HFFc6 (cell line): Measurements from ENCODE around the gene GJD3. TPM values are rescaled to one million over a fixed set of nuclear protein-coding genes. Genes with fewer than 3 reads are reported as not detected.
A peak's percentile ranks its signal among the peaks of the same experiment; 100 is the strongest.
"Not testable (repeated sequence)": the region's sequence is repeated elsewhere in the genome, so short reads cannot be mapped to it uniquely, and the experiment has no call there.

Experiments used
- DNase-seq: peaks from one replicate; pipeline ENCODE4 v3.0.0-alpha.2; 2018
- H3K27ac Mint-ChIP-seq: 2 replicates; pipeline ENCODE4 v1.8.0; 2020; ENCODE audit warnings: mild to moderate bottlenecking, mixed read lengths
- H3K27me3 Mint-ChIP-seq: 2 replicates; pipeline ENCODE4 v1.8.0; 2021; ENCODE audit warnings: mild to moderate bottlenecking, moderate library complexity, mixed read lengths; ENCODE audit not compliant: insufficient read depth
- H3K36me3 Mint-ChIP-seq: 2 replicates; pipeline ENCODE4 v1.8.0; 2021; ENCODE audit warnings: low read depth, mixed read lengths
- H3K4me1 Mint-ChIP-seq: 2 replicates; pipeline ENCODE4 v1.8.0; 2020; ENCODE audit warnings: low read depth, mixed read lengths
- H3K4me3 Mint-ChIP-seq: 2 replicates; pipeline ENCODE4 v1.8.0; 2020; ENCODE audit warnings: mild to moderate bottlenecking, moderate library complexity, mixed read lengths
- H3K9me3 Mint-ChIP-seq: 2 replicates; pipeline ENCODE4 v1.8.0; 2020; ENCODE audit warnings: mild to moderate bottlenecking, mixed read lengths
- total RNA-seq, 6 experiments: library from RNA; stranded (reverse); fragmentation: NEBNext Ultra II Directional; extraction: Animal tissue kit (Norgen Biotek cat#: 25700); gene quantifications; 2 replicates in 1 of 6; 3 replicates in 5 of 6; pipeline ENCODE4 v1.2.3, GENCODE V29; 2021
- TF ChIP-seq, protein P1 (sequence below): fragments of 200-600 bp; sonication (generic); IDR thresholded peaks from 2 replicates; pipeline ENCODE4 v1.5.0; 2021; ENCODE audit warnings: antibody characterized with exemption, mild to moderate bottlenecking

The GJD3 gene
- total RNA-seq, 6 experiments from 2014 or later: 0.36 to 1.4 (median 0.81) TPM

DNA sequence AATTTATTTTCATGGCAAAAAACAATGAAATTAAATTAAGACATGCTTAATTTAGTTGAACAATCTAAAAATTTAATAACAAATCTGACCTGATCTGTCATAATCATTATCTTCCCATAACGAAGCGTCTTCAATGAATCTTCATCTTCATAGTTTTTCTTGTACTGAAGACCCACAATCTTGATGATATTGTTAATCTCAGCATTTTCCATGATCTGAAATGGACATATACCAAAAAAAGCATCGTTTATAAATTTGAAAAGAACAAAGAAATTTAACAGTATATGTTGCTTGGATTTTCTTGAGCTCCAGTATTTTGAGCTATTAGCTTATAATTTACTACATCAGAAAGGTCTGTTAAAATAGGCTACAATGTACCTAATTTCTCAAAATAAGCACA lies 42.9 kb upstream of the GJD3 start:
- no peak overlapping the region for H3K27ac Mint-ChIP-seq
- no peaks in the 10 kb centered on the region for H3K9me3 Mint-ChIP-seq
- peaks cover 12% of the 10 kb centered on the region; the same call in 1 of the 2 replicates for H3K36me3 Mint-ChIP-seq
- H3K4me3 Mint-ChIP-seq: no peak overlapping the region
- peaks cover 6% of the 10 kb centered on the region for H3K4me1 Mint-ChIP-seq
- DNase-seq: no peak
- H3K27me3 Mint-ChIP-seq: peaks cover 1% of the 10 kb centered on the region; the same call in 1 of the 2 replicates
- TF ChIP-seq, protein P1, sequence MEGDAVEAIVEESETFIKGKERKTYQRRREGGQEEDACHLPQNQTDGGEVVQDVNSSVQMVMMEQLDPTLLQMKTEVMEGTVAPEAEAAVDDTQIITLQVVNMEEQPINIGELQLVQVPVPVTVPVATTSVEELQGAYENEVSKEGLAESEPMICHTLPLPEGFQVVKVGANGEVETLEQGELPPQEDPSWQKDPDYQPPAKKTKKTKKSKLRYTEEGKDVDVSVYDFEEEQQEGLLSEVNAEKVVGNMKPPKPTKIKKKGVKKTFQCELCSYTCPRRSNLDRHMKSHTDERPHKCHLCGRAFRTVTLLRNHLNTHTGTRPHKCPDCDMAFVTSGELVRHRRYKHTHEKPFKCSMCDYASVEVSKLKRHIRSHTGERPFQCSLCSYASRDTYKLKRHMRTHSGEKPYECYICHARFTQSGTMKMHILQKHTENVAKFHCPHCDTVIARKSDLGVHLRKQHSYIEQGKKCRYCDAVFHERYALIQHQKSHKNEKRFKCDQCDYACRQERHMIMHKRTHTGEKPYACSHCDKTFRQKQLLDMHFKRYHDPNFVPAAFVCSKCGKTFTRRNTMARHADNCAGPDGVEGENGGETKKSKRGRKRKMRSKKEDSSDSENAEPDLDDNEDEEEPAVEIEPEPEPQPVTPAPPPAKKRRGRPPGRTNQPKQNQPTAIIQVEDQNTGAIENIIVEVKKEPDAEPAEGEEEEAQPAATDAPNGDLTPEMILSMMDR: no peak

GRCh38 chr17:40404003-40404402 lies 39.5 kb upstream of the GJD3 start:
- DNase-seq: no peak
- Mint-ChIP-seq H3K36me3 (peaks cover 31% of the 10 kb centered on the region; the same call in 1 of the 2 replicates), H3K9me3 (no peaks in the 10 kb centered on the region), H3K4me3 (no peak overlapping the region), H3K27me3 (no peaks in the 10 kb centered on the region), H3K27ac (peak overlapping the region; percentile 32; the same call in 1 of the 2 replicates), H3K4me1 (peaks cover 5% of the 10 kb centered on the region; the same call in 1 of the 2 replicates)
- TF ChIP-seq, protein P1: no peak

DNA sequence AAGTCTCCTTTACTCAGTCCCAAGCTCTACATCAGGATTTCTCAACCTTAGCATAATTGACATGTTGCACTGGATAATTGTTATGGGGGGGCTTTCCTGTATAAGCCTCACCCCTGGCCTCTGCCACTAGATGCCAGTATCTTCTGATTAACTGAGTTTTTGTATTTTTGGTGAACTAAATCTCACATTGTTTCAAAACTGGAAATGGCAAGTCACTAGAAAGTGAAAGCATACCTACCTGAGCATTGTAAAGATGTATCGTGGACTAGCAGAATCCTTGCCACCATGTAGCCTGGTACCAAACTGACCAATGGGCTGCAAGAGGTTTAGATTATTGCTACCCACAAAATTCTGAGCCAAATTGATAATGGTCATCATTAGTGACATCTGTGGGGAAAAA lies 38.1 kb upstream of the GJD3 start:
- TF ChIP-seq, protein P1: peak; percentile 8; the same call in 1 of the 2 replicates

DNA sequence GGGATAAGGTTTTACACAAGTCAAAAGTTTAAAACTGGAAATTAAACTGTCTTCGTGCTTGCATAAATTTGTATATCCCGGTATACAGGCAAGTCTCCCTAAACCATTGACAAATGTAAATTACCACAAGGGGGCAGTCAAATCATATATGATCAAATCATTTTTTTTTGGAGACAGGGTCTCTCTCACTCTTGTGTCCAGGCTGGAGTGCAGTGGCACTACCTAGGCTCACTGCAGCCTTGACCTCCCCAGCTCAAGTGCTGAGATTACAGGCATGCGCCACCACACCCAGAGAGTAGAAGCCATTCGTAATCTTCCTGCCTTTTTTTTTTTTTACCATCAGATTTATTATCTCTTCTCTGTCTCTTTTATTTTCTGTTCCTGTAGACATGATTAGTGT lies 34.6 kb upstream of the GJD3 start:
- DNase-seq: peak; percentile 29
- peaks cover 5% of the 10 kb centered on the region; the same call in 1 of the 2 replicates for H3K4me1 Mint-ChIP-seq
- H3K27me3 Mint-ChIP-seq: no peaks in the 10 kb centered on the region
- H3K27ac Mint-ChIP-seq: peak overlapping the region; percentile 18; the same call in 1 of the 2 replicates
- no peak overlapping the region for H3K4me3 Mint-ChIP-seq
- TF ChIP-seq, protein P1: peak; percentile 84
- no peaks in the 10 kb centered on the region for H3K9me3 Mint-ChIP-seq
- peaks cover 26% of the 10 kb centered on the region; the same call in 1 of the 2 replicates for H3K36me3 Mint-ChIP-seq

More for the DNA sequence above, 38.1 kb upstream of the GJD3 start:
- peak overlapping the region; percentile 36; the same call in 1 of the 2 replicates for H3K27ac Mint-ChIP-seq
- H3K9me3 Mint-ChIP-seq: no peaks in the 10 kb centered on the region
- peaks cover 31% of the 10 kb centered on the region; the same call in 1 of the 2 replicates for H3K36me3 Mint-ChIP-seq
- H3K27me3 Mint-ChIP-seq: no peaks in the 10 kb centered on the region
- H3K4me3 Mint-ChIP-seq: no peak overlapping the region
- peaks cover 5% of the 10 kb centered on the region; the same call in 1 of the 2 replicates for H3K4me1 Mint-ChIP-seq
- DNase-seq: no peak

DNA sequence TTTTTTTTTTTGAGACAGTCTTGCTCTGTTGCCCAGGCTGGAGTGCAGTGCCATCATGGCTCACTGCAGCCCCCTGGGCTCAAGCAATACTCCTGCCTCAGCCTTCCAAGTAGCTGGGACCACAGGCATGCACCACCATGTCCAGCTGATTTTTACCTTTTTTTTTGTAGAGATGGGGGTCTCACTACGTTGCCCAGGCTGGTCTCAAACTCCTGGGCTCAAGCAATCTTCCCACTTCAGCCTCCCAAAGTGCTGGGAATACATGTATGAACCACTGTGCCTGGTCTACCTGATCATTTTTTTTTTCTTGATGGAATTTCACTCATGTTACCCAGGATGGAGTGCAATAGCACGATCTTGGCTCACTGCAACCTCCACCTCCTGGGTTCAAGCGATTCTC lies 22.0 kb upstream of the GJD3 start:
- H3K36me3 Mint-ChIP-seq, H3K27ac Mint-ChIP-seq, DNase-seq, H3K4me1 Mint-ChIP-seq, H3K27me3 Mint-ChIP-seq, H3K4me3 Mint-ChIP-seq, H3K9me3 Mint-ChIP-seq: not testable (repeated sequence)

- Mint-ChIP-seq H3K9me3 (no peaks in the 10 kb centered on the region), H3K27ac (no peak overlapping the region), H3K36me3 (no peaks in the 10 kb centered on the region), H3K4me1 (no peaks in the 10 kb centered on the region), H3K4me3 (no peak overlapping the region), H3K27me3 (no peaks in the 10 kb centered on the region; the same call in 1 of the 2 replicates)
- no peak for DNase-seq
- TF ChIP-seq, protein P1: no peak
Observed at GRCh38 chr17:40382251-40382650, 17.7 kb upstream of the GJD3 start.
